K562 (cell line): ENCODE data around the gene TRPV5. TPM values are rescaled to one million over a fixed set of nuclear protein-coding genes. Genes with fewer than 3 reads are reported as not detected.

Source experiments
- ATAC-seq: fragments of 200-7000 bp; cut with Tn5 transposase; 3 replicates; pipeline ENCODE4 v1.9.1; 2020; ENCODE audit warnings: moderate library complexity
- BruUV-seq: library from RNA; stranded (reverse); fragments of 400-500 nt; replicated peaks from 2 replicates; lab custom pipeline; 2021; lab: Mats Ljungman, UMichigan
- CTCF ChIA-PET: fragments of 300-600 bp; formaldehyde crosslinking; extraction: SDS; loops from one replicate; lab custom pipeline; 2021; ENCODE audit warnings: low intra/inter-chr PET ratio; lab: Yijun Ruan, JAX
- POLR2A ChIA-PET: fragments of 300-600, 350-650 bp; sonication (Branson Sonifier 250); formaldehyde crosslinking; extraction: SDS; loops from one replicate; lab custom pipeline; 2021; ENCODE audit warnings: antibody characterized with exemption, inconsistent platforms; lab: Yijun Ruan, JAX
- DNase-seq, 4 experiments: peaks; one replicate each; pipeline versions ENCODE4 v3.0.0 to v3.0.0-alpha.2; 2011 to 2018; ENCODE audit warnings: low spot score in 3 of 4, mixed read lengths in 3 of 4; ENCODE audit errors: extremely low read depth in 1 of 4
- FAIRE-seq: peaks from 2 replicates; lab custom pipeline; 2011; peaks lifted over from hg19 to GRCh38; lab: Jason Lieb, UNC
- H2AFZ ChIP-seq: 2 replicates; pipeline ENCODE4 v1.6.0; 2011; ENCODE audit warnings: low read depth, low read length, control low read depth, inconsistent platforms
- H3K27ac ChIP-seq: fragments of 200-600 bp; 3 replicates; pipeline ENCODE4 v1.8.0; 2011; ENCODE audit warnings: low read depth, mild to moderate bottlenecking, control low read depth, inconsistent platforms, low read length, moderate library complexity, mixed read lengths; ENCODE audit errors: extremely low read depth
- H3K27me3 ChIP-seq, 2 experiments: fragments of 300-600 bp in 1 of 2; 2 replicates in 1 of 2; 3 replicates in 1 of 2; pipeline versions ENCODE4 v1.6.0 to v1.8.0; 2011; ENCODE audit warnings: inconsistent platforms in 2 of 2, low read length in 2 of 2, mild to moderate bottlenecking in 1 of 2, mixed read lengths in 1 of 2, moderate library complexity in 1 of 2; ENCODE audit not compliant: control insufficient read depth in 2 of 2, insufficient read depth in 2 of 2
- H3K36me3 ChIP-seq: fragments of 300-600 bp; 3 replicates; pipeline ENCODE4 v1.8.0; 2011; ENCODE audit warnings: mild to moderate bottlenecking, low read length, inconsistent platforms; ENCODE audit not compliant: control insufficient read depth, insufficient read depth
- H3K4me1 ChIP-seq, 2 experiments: fragments of 200-600 bp in 1 of 2; replicated peaks in 1 of 2; 2 replicates in 1 of 2; 3 replicates in 1 of 2; pipeline versions ENCODE4 v1.5.1 to v1.8.0; 2011; ENCODE audit warnings: inconsistent platforms in 2 of 2, low read length in 2 of 2, mild to moderate bottlenecking in 1 of 2, mixed read lengths in 1 of 2, moderate library complexity in 1 of 2; ENCODE audit not compliant: control insufficient read depth in 2 of 2, insufficient read depth in 2 of 2
- H3K4me2 ChIP-seq: 2 replicates; pipeline ENCODE4 v1.6.1; 2011; ENCODE audit warnings: low read length, control low read depth, inconsistent platforms, mixed read lengths; ENCODE audit not compliant: insufficient read depth
- H3K4me3 ChIP-seq: fragments of 200-600 bp; sonication (generic), shearing (Covaris generic); 2 replicates; pipeline ENCODE4 v1.5.1; 2016; ENCODE audit warnings: control low read depth, inconsistent platforms
- H3K79me2 ChIP-seq: fragments of 200-600 bp; 3 replicates; pipeline ENCODE4 v1.8.0; 2011; ENCODE audit warnings: low read length, inconsistent platforms; ENCODE audit not compliant: control insufficient read depth, insufficient read depth
- H3K9ac ChIP-seq, 2 experiments: 2 replicates each; pipeline versions ENCODE4 v1.6.0 to v1.6.1; 2011; ENCODE audit warnings: low read depth in 2 of 2, low read length in 2 of 2, control low read depth in 1 of 2, inconsistent platforms in 1 of 2, mild to moderate bottlenecking in 1 of 2, mixed read lengths in 1 of 2; ENCODE audit not compliant: insufficient read depth in 1 of 2
- H3K9me1 ChIP-seq: one replicate; pipeline ENCODE4 v1.6.0; 2011; ENCODE audit warnings: inconsistent platforms, mild to moderate bottlenecking, low read length, moderate library complexity; ENCODE audit not compliant: control insufficient read depth, insufficient read depth
- H3K9me3 ChIP-seq: replicated peaks from 2 replicates; pipeline ENCODE4 v1.5.1; 2011; ENCODE audit warnings: low read depth, low read length, inconsistent platforms; ENCODE audit not compliant: control insufficient read depth, insufficient read depth
- H4K20me1 ChIP-seq: replicated peaks from 2 replicates; pipeline ENCODE4 v1.6.1; 2011; ENCODE audit warnings: low read length, inconsistent platforms, mixed read lengths; ENCODE audit not compliant: control insufficient read depth, insufficient read depth
- BACH1 ChIP-seq: fragments of 200-800 bp; sonication (Bioruptor generic); IDR thresholded peaks from 2 replicates; pipeline ENCODE4 v1.6.1; 2016; ENCODE audit warnings: missing genetic modification characterization, missing compliant biosample characterization
- CCAR2 ChIP-seq: fragments of 200-400 bp; formaldehyde crosslinking; IDR thresholded peaks from 2 replicates; pipeline ENCODE4 v1.6.1; 2017; ENCODE audit warnings: mild to moderate bottlenecking, low read depth, low read length
- CTBP1 ChIP-seq: fragments of 450-650 bp; IDR thresholded peaks from 2 replicates; pipeline ENCODE4 v1.6.1; 2016; ENCODE audit warnings: borderline replicate concordance
- EZH2 ChIP-seq: IDR thresholded peaks from 2 replicates; pipeline ENCODE4 v1.6.1; 2012; ENCODE audit warnings: low read depth, mild to moderate bottlenecking, inconsistent platforms, low read length, borderline replicate concordance
- GTF2A2 ChIP-seq: IDR thresholded peaks from 2 replicates; pipeline ENCODE4 v1.6.1; 2016; ENCODE audit warnings: mild to moderate bottlenecking, missing genetic modification characterization, missing compliant biosample characterization
- POLR2G ChIP-seq: fragments of 200-400 bp; formaldehyde crosslinking; IDR thresholded peaks from 2 replicates; pipeline ENCODE4 v1.6.1; 2017; ENCODE audit warnings: low read depth, mild to moderate bottlenecking, antibody characterized with exemption, low read length, moderate library complexity
- SMARCC2 ChIP-seq: fragments of 450-650 bp; IDR thresholded peaks from 2 replicates; pipeline ENCODE4 v1.6.1; 2017; ENCODE audit warnings: antibody characterized with exemption, moderate library complexity, mild to moderate bottlenecking, low read depth
- TAF15 ChIP-seq: fragments of 200-400 bp; formaldehyde crosslinking; IDR thresholded peaks from 2 replicates; pipeline ENCODE4 v1.6.1; 2017; ENCODE audit warnings: mild to moderate bottlenecking, low read depth, low read length, moderate library complexity
- WGBS: fragments of 100-300 bp; shearing (Covaris generic); methylation state at CpG from one replicate; pipeline ENCODE4 v1.1.6; 2016; ENCODE audit warnings: low coverage, mixed read lengths; ENCODE audit not compliant: insufficient coverage; ENCODE audit errors: missing lambda C conversion rate; 5-methylcytosine and 5-hydroxymethylcytosine counted together
- in situ Hi-C: fragments of 300-500 bp; cut with MboI; formaldehyde crosslinking; loops from 4 replicates; pipeline ENCODE4 v1.15.0; 2018; ENCODE audit warnings: inconsistent platforms, mixed read lengths
- intact Hi-C: fragments of 100-400 bp; cut with micrococcal nuclease; formaldehyde crosslinking; loops from 2 replicates; pipeline ENCODE4 v1.14.2; 2022
- polyA plus RNA-seq, 8 experiments: library from polyadenylated mRNA; depleted of rRNA in 4 of 8; stranded (reverse) in 5 of 8; unstranded in 3 of 8; fragments of >200 nt; fragmentation: Nextera tagmentation in 2 of 8; fragmentation: Illumina TruSeq in 1 of 8; extraction: Ambion mirVana in 2 of 8; extraction: Trizol in 1 of 8; gene quantifications; 2 replicates each; pipeline versions ENCODE4 v1.2.1 to v1.2.3, GENCODE V29; 2011 to 2014; ENCODE audit warnings: inconsistent platforms in 1 of 8, missing spikeins in 1 of 8
- total RNA-seq, 7 experiments: library from RNA; depleted of rRNA in 6 of 7; stranded (reverse); fragments of >200 nt in 6 of 7; fragmentation: Illumina TruSeq in 2 of 7; extraction: Trizol in 2 of 7; gene quantifications; 2 replicates each; pipeline versions ENCODE4 v1.2.1 to v1.2.3, GENCODE V29; 2011 to 2021; ENCODE audit warnings: low replicate concordance in 1 of 7
- TF ChIP-seq, protein P1 (sequence below): sonication (generic); formaldehyde crosslinking; IDR thresholded peaks from 2 replicates; pipeline ENCODE4 v1.8.0; 2022; ENCODE audit warnings: mild to moderate bottlenecking, missing genetic modification reagents
- TF ChIP-seq, protein P2 (sequence below): sonication (generic); formaldehyde crosslinking; IDR thresholded peaks from 2 replicates; pipeline ENCODE4 v1.8.0; 2022; ENCODE audit warnings: mild to moderate bottlenecking, low read depth, missing genetic modification reagents
- TF ChIP-seq, protein P3 (sequence below): fragments of 450-650 bp; IDR thresholded peaks from 2 replicates; pipeline ENCODE4 v1.6.1; 2018; ENCODE audit not compliant: partially characterized antibody

TRPV5 gene
- total and polyA plus RNA-seq, 9 of the 15 experiments (the other 6 are each of a cell fraction or from before 2014, with no cell fraction given): not detected

DNA sequence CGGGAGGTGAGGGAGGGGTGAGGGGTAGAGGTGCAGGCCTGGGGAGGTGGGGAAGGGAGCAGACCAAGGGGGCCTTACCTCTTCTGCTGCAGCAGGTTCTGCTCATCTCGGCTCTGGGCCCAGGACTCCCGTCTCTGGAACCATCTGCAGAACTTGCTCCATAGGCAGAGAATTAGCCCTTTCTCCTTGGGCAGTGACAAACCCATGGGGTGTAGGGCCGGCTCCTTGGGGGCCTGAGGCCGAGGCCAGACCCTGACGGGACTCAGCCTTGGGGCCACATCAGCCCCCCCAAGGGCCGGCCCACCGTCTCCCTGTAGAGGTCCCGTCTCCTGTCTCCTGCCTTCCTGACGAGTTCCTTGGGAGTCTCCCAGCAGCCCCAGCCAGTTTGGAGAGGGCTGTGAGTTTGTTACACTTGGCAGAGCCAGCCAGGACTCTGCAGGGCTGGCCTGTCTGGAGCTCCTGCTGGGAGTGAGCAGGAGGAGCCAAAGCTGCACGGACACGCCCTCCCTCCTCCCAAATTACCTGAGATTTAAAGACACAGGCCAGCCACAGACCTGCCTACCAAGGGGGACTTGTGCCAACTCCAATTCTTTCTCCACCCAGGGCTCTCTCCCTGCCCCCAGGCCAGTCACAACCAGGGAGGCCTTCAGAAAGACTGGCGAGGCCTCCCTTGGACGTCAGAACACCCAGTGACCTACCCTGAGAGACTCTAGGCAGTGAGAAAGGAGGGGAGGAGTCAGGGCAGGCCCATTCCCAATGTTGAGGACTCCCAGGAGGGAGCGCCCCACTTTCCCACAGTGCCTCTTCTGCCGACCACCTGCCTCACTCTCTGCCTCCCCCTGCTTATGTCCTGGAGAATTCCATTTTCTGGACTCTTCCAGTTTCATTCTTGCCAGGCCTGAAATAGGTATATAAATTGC lies 48.0 kb downstream of the TRPV5 start, which contains the start of gene TRPV6:
TSS of gene TRPV6 (minus strand) at position 435 of the 920 bp plus-strand sequence.
- in situ Hi-C loops (no loop called here), intact Hi-C loops (loop anchor here (10.0 kb wide), 1 partner anchor 329 kb away; no protein-coding TSS in a partner anchor)
- ChIA-PET CTCF (no interaction called here), POLR2A (no interaction called here)
- DNase-seq: no peak
- no peaks in the 10 kb centered on the region for H4K20me1 ChIP-seq
- BruUV-seq: no TSS peak
- no peaks in the 10 kb centered on the region for H3K79me2 ChIP-seq
- 7% methylated on average over 16 of the region's 16 CpGs for WGBS
- no peak within 1 kb of the TSS for H3K4me3 ChIP-seq
- ATAC-seq: peak; percentile 55; the same call in 2 of the 3 replicates
- no peaks in the 10 kb centered on the region; the same call in 1 of the 2 replicates for H3K9me3 ChIP-seq
- no peaks in the 10 kb centered on the region for H3K36me3 ChIP-seq
- peaks cover 34 to 70% of the 10 kb centered on the region in 2 experiments for H3K27me3 ChIP-seq
- TF ChIP-seq TAF15 (no peak), CTBP1 (peak; percentile 26; the same call in 1 of the 2 replicates), BACH1 (tag) (no peak), POLR2G (0 out of 2 replicates have a peak, but pooled peaks have one; percentile 22), CCAR2 (no peak), GTF2A2 (tag) (no peak), EZH2 (no peak), SMARCC2 (no peak)
- TF ChIP-seq, protein P1, sequence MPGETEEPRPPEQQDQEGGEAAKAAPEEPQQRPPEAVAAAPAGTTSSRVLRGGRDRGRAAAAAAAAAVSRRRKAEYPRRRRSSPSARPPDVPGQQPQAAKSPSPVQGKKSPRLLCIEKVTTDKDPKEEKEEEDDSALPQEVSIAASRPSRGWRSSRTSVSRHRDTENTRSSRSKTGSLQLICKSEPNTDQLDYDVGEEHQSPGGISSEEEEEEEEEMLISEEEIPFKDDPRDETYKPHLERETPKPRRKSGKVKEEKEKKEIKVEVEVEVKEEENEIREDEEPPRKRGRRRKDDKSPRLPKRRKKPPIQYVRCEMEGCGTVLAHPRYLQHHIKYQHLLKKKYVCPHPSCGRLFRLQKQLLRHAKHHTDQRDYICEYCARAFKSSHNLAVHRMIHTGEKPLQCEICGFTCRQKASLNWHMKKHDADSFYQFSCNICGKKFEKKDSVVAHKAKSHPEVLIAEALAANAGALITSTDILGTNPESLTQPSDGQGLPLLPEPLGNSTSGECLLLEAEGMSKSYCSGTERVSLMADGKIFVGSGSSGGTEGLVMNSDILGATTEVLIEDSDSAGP (CRISPR knock-in tag): peak; percentile 91
- TF ChIP-seq, protein P2, sequence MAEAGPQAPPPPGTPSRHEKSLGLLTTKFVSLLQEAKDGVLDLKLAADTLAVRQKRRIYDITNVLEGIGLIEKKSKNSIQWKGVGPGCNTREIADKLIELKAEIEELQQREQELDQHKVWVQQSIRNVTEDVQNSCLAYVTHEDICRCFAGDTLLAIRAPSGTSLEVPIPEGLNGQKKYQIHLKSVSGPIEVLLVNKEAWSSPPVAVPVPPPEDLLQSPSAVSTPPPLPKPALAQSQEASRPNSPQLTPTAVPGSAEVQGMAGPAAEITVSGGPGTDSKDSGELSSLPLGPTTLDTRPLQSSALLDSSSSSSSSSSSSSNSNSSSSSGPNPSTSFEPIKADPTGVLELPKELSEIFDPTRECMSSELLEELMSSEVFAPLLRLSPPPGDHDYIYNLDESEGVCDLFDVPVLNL (CRISPR knock-in tag): no peak
- TF ChIP-seq, protein P3, sequence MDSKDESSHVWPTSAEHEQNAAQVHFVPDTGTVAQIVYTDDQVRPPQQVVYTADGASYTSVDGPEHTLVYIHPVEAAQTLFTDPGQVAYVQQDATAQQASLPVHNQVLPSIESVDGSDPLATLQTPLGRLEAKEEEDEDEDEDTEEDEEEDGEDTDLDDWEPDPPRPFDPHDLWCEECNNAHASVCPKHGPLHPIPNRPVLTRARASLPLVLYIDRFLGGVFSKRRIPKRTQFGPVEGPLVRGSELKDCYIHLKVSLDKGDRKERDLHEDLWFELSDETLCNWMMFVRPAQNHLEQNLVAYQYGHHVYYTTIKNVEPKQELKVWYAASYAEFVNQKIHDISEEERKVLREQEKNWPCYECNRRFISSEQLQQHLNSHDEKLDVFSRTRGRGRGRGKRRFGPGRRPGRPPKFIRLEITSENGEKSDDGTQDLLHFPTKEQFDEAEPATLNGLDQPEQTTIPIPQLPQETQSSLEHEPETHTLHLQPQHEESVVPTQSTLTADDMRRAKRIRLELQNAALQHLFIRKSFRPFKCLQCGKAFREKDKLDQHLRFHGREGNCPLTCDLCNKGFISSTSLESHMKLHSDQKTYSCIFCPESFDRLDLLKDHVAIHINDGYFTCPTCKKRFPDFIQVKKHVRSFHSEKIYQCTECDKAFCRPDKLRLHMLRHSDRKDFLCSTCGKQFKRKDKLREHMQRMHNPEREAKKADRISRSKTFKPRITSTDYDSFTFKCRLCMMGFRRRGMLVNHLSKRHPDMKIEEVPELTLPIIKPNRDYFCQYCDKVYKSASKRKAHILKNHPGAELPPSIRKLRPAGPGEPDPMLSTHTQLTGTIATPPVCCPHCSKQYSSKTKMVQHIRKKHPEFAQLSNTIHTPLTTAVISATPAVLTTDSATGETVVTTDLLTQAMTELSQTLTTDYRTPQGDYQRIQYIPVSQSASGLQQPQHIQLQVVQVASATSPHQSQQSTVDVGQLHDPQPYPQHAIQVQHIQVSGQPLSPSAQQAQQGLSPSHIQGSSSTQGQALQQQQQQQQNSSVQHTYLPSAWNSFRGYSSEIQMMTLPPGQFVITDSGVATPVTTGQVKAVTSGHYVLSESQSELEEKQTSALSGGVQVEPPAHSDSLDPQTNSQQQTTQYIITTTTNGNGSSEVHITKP: no peak
- H3K27ac ChIP-seq: no peak within 1 kb of the TSS
- H3K9ac ChIP-seq: peak within 1 kb of the TSS in 1 of 2 experiments; percentile 27; a peak in 1 of 4 replicates
- H2AFZ ChIP-seq: no peak within 1 kb of the TSS
- peaks cover 0 to 4% of the 10 kb centered on the region in 2 experiments; a peak in 1 of 5 replicates for H3K4me1 ChIP-seq
- H3K4me2 ChIP-seq: no peak within 1 kb of the TSS
- no peaks in the 10 kb centered on the region for H3K9me1 ChIP-seq
- FAIRE-seq: no peak
